Skeletal muscle satellite cell (primary cell): ENCODE measurements around the gene HHIP.

Source experiments
- H3K27me3 ChIP-seq: 2 replicates; pipeline ENCODE4 v1.7.0; 2013; ENCODE audit warnings: low read length; ENCODE audit not compliant: control insufficient read depth, insufficient read depth
- H3K36me3 ChIP-seq: 2 replicates; pipeline ENCODE4 v1.7.0; 2013; ENCODE audit warnings: mild to moderate bottlenecking, control low read depth, low read length; ENCODE audit not compliant: insufficient read depth
- H3K4me1 ChIP-seq: 2 replicates; pipeline ENCODE4 v1.7.0; 2013; ENCODE audit warnings: low read length; ENCODE audit not compliant: control insufficient read depth, insufficient read depth
- H3K4me2 ChIP-seq: 2 replicates; pipeline ENCODE4 v1.7.0; 2013; ENCODE audit warnings: mild to moderate bottlenecking, low read length
- H3K4me3 ChIP-seq: 2 replicates; pipeline ENCODE4 v1.7.0; 2013; ENCODE audit warnings: low read length
- H3K9ac ChIP-seq: 2 replicates; pipeline ENCODE4 v1.7.0; 2013; ENCODE audit warnings: mild to moderate bottlenecking, low read depth, low read length, moderate library complexity
- H3K9me3 ChIP-seq: replicated peaks from 2 replicates; pipeline ENCODE4 v1.7.0; 2013; ENCODE audit warnings: mild to moderate bottlenecking, control low read depth, low read length

Gene HHIP

GRCh38 chr4:144711700-144712456 is 65.9 kb downstream of the HHIP start:
- H3K4me3 ChIP-seq: no peak overlapping the region
- no peaks in the 10 kb centered on the region for H3K27me3 ChIP-seq
- H3K36me3 ChIP-seq: peaks cover 32% of the 10 kb centered on the region
- no peaks in the 10 kb centered on the region for H3K9me3 ChIP-seq
- peaks cover 25% of the 10 kb centered on the region for H3K4me1 ChIP-seq
- H3K9ac ChIP-seq: no peak overlapping the region
- H3K4me2 ChIP-seq: no peak overlapping the region

DNA sequence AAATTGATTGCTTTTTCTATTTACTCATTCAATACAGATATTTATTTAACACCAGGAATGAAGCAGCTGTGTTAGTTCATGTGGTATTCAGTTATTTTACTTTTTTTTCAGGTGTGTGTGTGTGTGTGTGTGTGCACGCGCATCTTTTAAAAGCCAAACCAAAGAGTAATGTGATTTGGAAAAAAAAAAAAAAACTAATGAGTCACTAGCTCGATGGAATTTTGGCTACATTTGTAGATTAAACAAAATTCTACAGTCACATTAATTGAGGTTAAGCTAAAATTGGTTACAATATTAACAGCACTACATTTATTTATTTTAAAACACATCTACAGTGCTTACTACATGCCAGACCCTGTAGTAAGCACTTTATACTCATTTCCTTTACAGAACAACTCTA is 66.8 kb downstream of the HHIP start:
- Histone ChIP-seq H3K9ac (no peak overlapping the region), H3K9me3 (no peaks in the 10 kb centered on the region), H3K27me3 (no peaks in the 10 kb centered on the region), H3K4me1 (peaks cover 25% of the 10 kb centered on the region), H3K4me3 (no peak overlapping the region), H3K4me2 (no peak overlapping the region), H3K36me3 (peaks cover 35% of the 10 kb centered on the region)

DNA sequence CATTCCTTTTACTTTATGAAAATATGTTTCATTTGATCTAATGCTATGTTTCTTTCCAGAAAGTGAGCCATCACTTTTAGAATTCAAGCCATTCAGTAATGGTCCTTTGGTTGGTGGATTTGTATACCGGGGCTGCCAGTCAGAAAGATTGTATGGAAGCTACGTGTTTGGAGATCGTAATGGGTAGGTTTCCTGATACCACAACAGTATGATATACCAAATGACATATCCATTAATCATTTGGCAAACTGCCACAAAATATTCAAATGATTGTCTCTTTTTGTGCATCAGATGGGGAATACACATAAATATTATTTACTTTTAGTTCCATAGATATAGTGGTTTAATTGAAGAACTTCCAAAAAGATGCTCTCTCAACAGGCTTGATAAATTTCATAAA is 68.2 kb downstream of the HHIP start:
- H3K4me1 ChIP-seq: peaks cover 18% of the 10 kb centered on the region
- H3K9ac ChIP-seq: no peak overlapping the region
- H3K27me3 ChIP-seq: no peaks in the 10 kb centered on the region
- H3K9me3 ChIP-seq: no peaks in the 10 kb centered on the region
- peaks cover 39% of the 10 kb centered on the region for H3K36me3 ChIP-seq
- no peak overlapping the region for H3K4me3 ChIP-seq
- no peak overlapping the region for H3K4me2 ChIP-seq

- H3K27me3 ChIP-seq: no peaks in the 10 kb centered on the region
- peaks cover 8% of the 10 kb centered on the region for H3K4me1 ChIP-seq
- H3K4me2 ChIP-seq: no peak overlapping the region
- no peaks in the 10 kb centered on the region for H3K9me3 ChIP-seq
- peaks cover 44% of the 10 kb centered on the region for H3K36me3 ChIP-seq
- H3K4me3 ChIP-seq: no peak overlapping the region
- H3K9ac ChIP-seq: no peak overlapping the region
These were observed 69.3 kb downstream of the HHIP start for GRCh38 chr4:144715230-144715629.

- Histone ChIP-seq H3K9me3 (no peaks in the 10 kb centered on the region), H3K4me2 (no peak overlapping the region), H3K36me3 (peaks cover 42% of the 10 kb centered on the region), H3K4me3 (no peak overlapping the region), H3K4me1 (peaks cover 3% of the 10 kb centered on the region), H3K27me3 (no peaks in the 10 kb centered on the region), H3K9ac (no peak overlapping the region)
These were observed 70.8 kb downstream of the HHIP start for GRCh38 chr4:144716778-144717177.

GRCh38 chr4:144718958-144719512 is 73.1 kb downstream of the HHIP start:
- Histone ChIP-seq H3K36me3 (peaks cover 38% of the 10 kb centered on the region), H3K4me1 (no peaks in the 10 kb centered on the region), H3K4me3 (no peak overlapping the region), H3K9me3 (no peaks in the 10 kb centered on the region), H3K4me2 (no peak overlapping the region), H3K9ac (no peak overlapping the region), H3K27me3 (no peaks in the 10 kb centered on the region)

DNA sequence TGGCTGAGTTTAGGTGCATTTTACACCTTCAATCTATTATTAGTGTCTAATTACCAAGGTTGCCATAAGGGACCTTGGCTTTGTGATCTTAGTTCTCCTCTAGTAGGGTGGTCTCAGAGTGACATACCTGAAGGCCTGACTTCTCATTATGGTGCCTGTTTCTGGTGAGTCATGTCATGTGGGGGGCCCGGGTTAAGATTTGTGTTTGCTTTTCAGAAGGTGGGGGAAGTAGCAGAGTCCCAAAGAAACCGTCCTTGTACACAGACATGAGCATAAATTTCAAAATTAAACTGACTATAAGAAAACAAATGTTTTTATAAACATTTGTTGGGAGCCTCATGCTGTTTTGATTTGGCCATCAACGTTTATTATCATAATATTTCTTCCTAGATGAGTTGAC is 74.5 kb downstream of the HHIP start:
- no peaks in the 10 kb centered on the region for H3K9me3 ChIP-seq
- peaks cover 30% of the 10 kb centered on the region for H3K36me3 ChIP-seq
- no peaks in the 10 kb centered on the region for H3K27me3 ChIP-seq
- no peak overlapping the region for H3K4me3 ChIP-seq
- no peak overlapping the region for H3K4me2 ChIP-seq
- no peak overlapping the region for H3K9ac ChIP-seq
- H3K4me1 ChIP-seq: no peaks in the 10 kb centered on the region

GRCh38 chr4:144721994-144722393 is 76.0 kb downstream of the HHIP start:
- Histone ChIP-seq H3K4me3 (no peak overlapping the region), H3K9ac (no peak overlapping the region), H3K4me1 (no peaks in the 10 kb centered on the region), H3K27me3 (no peaks in the 10 kb centered on the region), H3K36me3 (peaks cover 22% of the 10 kb centered on the region), H3K9me3 (no peaks in the 10 kb centered on the region), H3K4me2 (no peak overlapping the region)

DNA sequence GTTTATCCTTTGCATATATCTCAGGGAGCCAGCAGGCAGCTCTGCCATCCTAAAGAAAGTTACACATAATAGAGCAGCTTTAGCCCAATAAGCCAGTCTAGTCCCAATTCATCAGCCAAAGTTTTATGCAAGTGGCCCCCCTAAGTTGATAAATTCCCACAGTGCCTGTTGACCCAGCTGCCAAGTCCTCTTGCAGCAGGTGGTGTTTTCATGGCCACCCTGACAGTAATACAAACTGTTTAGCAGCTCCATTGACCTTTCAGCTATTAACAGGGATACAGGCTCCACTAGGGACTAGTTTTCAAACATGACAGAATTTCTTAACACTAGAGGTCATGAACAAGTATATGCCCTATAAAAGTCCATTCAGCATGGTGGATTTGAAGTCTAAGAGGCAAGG is 77.5 kb downstream of the HHIP start:
- H3K36me3 ChIP-seq: peaks cover 20% of the 10 kb centered on the region
- H3K4me1 ChIP-seq: no peaks in the 10 kb centered on the region
- H3K4me2 ChIP-seq: no peak overlapping the region
- H3K4me3 ChIP-seq: no peak overlapping the region
- H3K9me3 ChIP-seq: no peaks in the 10 kb centered on the region
- H3K27me3 ChIP-seq: no peaks in the 10 kb centered on the region
- H3K9ac ChIP-seq: no peak overlapping the region

DNA sequence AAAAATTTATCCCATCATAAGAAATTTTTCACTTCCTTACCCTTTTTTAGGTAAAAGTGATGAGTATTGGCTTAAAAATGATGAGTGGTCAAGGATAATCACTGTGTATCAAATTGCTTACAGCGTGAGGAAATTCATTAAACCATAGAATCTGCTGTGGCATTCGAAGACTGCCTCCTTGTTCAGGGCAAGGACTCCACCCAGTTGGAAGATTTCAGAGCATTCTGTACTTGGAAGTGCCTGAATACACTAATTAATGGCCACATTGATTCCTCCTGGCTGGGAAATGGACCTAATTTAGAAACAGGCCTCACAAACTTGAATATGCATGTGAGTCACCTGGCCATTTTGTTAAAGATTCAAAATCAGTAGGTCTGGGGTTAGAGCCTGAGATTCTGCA is 83.2 kb downstream of the HHIP start:
- peaks cover 13% of the 10 kb centered on the region for H3K4me1 ChIP-seq
- H3K36me3 ChIP-seq: peaks cover 8% of the 10 kb centered on the region
- no peaks in the 10 kb centered on the region for H3K9me3 ChIP-seq
- no peak overlapping the region for H3K9ac ChIP-seq
- no peak overlapping the region for H3K4me3 ChIP-seq
- H3K27me3 ChIP-seq: no peaks in the 10 kb centered on the region
- no peak overlapping the region for H3K4me2 ChIP-seq

DNA sequence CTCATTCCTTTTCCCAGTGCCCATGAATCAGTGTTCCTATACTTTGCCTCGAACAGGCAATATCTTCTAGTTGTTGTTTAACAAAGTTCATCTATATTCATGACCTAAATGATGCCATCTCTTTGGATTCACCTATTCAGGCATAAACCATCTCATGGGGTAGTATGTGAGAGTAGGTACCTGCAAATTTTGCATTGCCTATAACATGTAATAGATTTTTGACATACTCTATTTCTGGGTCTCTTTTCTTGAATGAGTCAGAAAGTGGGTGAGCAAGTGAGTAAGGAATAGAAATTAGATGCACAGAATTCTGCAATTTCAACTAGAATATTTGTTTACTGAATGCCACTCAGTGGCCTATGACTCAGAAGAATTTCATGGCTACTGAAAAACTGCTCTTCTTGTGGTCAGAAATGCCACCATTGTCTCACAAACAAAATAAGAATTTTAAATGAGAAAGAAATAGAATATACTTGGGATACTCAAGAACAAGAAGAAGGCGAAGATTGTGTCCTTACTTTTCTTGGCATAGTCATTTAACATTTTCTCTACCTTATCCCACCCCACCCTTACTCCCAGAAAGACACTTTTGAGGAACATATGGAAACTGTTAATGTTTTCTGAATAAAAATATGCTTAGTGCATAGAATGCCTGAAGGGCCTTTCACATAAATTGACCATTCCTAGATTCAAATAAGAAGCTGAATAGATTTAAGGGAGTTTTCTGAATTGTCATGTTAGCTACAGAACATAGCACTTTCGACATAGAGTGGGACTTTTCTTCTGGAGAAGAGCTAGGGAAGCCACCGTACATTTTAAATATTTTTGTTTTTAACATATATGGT is 86.8 kb downstream of the HHIP start:
- Histone ChIP-seq H3K4me2 (no peak overlapping the region), H3K4me3 (no peak overlapping the region), H3K36me3 (peaks cover 13% of the 10 kb centered on the region), H3K27me3 (no peaks in the 10 kb centered on the region), H3K9me3 (no peaks in the 10 kb centered on the region), H3K9ac (no peak overlapping the region), H3K4me1 (peaks cover 18% of the 10 kb centered on the region)
